ENCODE data around the gene CDC16.

CDC16 gene

DNA sequence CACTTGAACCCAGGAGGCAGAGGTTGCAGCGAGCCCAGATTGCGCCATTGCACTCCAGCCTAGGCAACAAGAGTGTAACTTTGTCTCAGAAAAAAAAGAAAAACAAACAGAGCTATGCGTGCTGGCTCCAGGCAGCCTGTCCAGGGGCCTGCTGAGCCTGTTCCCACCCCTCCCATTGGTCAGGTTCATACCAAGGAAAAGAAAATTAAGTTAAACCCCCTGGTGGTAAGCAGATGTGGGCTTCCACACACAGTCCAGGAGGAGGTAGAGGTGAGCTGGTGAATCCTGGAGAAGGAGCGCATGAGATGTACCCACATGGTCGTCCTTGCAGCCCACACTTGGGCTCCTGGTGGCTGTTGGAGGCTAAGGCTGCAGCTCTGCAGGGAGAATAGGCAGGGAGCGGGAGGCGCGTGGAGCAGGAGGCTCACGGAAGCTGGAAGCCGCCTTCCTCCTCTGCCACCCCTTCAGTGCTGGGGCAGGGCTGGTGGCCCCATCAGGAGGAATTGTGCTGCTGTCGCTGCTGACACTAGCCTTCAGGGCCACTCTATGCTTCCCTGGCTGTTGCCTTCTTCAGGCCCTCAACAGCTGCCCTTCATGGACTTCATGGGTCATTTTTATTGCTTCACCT lies 69.1 kb downstream of the CDC16 start:
- DNase-seq (ENCODE audit: low spot score), result no peak

GRCh38 chr13:114304346-114305034 lies 69.8 kb downstream of the CDC16 start:
- no peak for DNase-seq (ENCODE audit: low spot score)

- no peak for DNase-seq (ENCODE audit: low spot score)
Observed at GRCh38 chr13:114309086-114309485, 74.4 kb downstream of the CDC16 start.

- DNase-seq (ENCODE audit: low spot score), result no peak
Observed at GRCh38 chr13:114309806-114310410, 75.2 kb downstream of the CDC16 start.

DNA sequence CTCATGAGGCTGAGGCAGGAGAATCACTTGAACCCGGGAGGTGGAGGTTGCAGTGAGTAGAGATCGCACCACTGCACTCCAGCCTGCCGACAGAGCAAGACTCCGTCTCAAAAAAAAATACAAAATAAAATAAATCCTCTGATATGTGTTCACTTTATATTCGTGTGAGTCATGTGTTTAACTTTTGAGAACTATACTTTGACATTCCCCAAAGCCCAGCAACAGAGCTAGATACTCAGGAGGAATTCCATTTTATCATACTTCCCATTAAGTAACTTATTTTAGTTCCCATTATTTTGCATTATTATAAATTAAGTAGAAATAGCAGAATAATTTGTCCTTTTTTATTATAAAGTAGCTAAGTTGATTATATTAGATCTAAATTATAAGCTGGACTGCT lies 76.3 kb downstream of the CDC16 start:
- DNase-seq (ENCODE audit: low spot score), result no peak

GRCh38 chr13:114311387-114311786 lies 76.7 kb downstream of the CDC16 start:
- DNase-seq (ENCODE audit: low spot score), result no peak

GRCh38 chr13:114311908-114312307 lies 77.2 kb downstream of the CDC16 start:
- peak; percentile 39 for DNase-seq (ENCODE audit: low spot score)

DNA sequence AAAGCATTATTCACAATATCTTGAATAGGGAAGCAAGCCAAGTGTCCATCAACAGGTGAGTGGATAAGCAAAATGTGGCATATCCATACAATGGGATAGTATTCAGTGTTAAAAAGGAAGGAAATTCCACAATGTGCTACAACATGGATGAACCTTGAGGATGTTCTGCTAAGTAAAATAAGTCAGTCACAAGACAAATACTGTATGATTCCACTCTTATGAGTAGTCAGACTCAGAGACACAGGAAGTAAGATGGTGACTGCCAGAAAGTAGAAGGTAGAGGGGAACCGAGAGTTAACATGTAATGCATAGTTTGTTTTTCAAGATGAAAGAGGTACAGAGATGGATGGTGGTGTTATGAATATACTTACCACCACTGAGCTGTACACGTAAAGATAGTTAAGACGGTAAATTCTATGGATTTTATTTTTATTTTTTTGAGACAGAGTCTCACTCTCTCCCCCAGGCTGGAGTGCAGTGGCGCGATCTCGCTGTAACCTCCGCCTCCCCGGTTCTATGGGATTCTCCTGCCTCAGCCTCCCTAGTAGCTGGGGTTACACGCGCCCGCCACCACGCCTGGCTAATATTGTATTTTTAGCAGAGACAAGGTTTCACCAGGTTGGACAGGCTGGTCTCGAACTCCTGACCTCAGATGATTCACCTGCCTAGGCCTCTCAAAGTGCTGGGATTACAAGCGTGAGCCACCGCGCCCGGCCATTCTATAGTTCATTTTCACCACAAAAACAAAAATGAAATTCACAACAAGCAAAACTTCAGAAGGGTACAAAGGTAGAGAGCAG lies 78.6 kb downstream of the CDC16 start:
- DNase-seq (ENCODE audit: low spot score), result no peak

DNA sequence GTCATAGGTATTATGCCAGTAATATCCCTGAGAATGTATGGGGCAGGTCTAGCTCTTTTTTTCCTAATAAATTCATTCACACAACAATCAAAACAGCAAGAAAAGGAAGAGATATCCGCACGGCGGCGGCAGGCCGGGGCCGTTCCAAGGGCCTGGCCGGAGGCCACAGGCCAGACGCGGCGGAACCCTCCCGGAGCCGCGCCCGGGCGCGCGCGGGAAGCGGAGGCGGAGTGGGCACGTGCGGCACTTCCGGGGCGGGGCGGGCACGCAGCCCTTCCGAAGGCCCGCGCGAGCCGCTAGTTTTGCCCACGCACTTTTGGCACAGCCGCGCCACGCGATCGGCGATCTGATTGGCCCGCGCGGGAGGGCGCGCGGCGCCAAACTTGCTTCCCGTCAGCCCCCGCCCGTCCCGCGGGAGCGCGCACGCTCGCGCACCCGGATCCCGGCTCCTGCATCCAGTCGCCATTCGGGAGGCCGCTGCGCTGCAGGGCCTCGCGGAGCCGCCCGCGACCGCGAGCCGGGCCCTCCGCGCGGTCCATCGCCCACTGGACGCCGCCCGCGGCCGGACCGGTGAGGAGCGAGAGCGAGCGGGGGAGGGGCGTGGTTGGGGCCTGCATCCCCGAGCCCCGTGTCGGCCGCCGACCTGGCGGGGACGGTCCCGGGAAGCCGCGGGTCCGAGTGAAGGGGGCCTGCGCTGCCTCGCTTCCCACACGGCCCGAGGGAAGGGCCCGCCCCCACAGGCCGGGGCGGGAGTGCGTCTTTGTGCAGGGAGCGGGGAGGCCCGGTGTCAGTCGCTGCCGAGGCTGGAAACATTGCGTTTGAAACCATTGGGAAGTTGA lies 79.6 kb downstream of the CDC16 start, which contains the start of gene CHAMP1:
TSS of gene CHAMP1 (plus strand) at position 430 of the 839 bp plus-strand sequence. CDS start 9,340 bp downstream, outside the sequence.
- peak; percentile 99 for DNase-seq (ENCODE audit: low spot score)

- DNase-seq (ENCODE audit: low spot score), result no peak
Observed at GRCh38 chr13:114315074-114315785, 80.5 kb downstream of the CDC16 start.

GRCh38 chr13:114318624-114319023 lies 83.9 kb downstream of the CDC16 start:
- DNase-seq (ENCODE audit: low spot score), result no peak

DNA sequence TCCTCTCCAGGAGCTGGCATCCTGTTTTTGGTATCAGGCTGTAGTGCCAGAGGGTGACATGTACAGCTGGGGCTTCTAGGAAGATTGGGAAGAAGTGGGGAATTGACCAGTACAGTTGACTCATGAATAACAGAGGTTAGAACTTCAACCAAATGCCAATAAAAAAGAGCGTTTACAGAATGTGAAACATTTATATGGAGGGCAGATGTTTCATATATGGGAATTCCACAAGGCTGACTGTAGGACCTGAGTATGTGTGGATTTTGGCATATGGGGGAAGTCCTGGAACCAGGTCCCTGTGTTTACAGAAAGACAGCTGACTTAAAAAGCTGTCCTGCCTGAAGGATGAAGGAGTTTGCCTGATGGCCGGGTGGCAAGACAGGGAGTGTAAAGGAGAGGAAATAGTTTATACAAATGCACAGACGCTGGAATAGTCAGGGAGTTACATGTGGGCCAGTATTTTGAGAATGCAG lies 84.8 kb downstream of the CDC16 start:
- peak; percentile 73 for DNase-seq (ENCODE audit: low spot score)

DNA sequence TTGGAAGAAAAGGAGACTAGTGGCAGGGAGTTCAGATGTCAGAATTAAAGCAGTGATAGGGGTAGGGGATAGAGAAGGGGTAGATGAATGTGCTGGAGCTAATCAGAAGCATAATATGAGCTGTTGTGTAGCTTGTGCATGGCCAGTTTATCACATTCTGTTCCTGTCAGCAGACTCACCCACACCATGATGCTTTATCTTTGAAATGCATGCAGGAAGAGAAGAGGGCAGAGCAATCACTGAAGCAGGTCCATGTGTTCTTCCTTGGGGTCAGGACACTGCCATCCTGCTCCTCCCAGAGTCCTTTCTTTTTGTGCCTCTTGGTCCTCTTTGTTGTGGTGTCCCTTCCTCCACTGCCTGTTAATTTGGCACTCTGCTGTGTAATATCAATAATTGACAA lies 85.4 kb downstream of the CDC16 start:
- no peak for DNase-seq (ENCODE audit: low spot score)

GRCh38 chr13:114321256-114321655 lies 86.6 kb downstream of the CDC16 start:
- no peak for DNase-seq (ENCODE audit: low spot score)

Data from GM03348 (cell line).